T-helper 1 cell treated with Interleukin-12 subunit alpha and Interleukin-12 subunit beta and Interleukin-4 antibody, amounts not matched to agents 30 ng/mL and 1 ng/mL, for 36 hours (primary cell): ENCODE data around the gene PIP5K1A. TPM values are rescaled to one million over a fixed set of nuclear protein-coding genes. Genes with fewer than 3 reads are reported as not detected.
"Not testable (repeated sequence)": the region's sequence is repeated elsewhere in the genome, so short reads cannot be mapped to it uniquely, and the experiment has no call there.

Source experiments
- intact Hi-C: fragments of 100-400 bp; cut with micrococcal nuclease; formaldehyde crosslinking; loops from one replicate; pipeline ENCODE4 v1.15.1; 2024
- total RNA-seq: library from RNA; stranded (reverse); gene quantifications from 2 replicates; pipeline ENCODE4 v1.2.3, GENCODE V29; 2022

The PIP5K1A gene
- total RNA-seq = 72.1 and 74.9 TPM in 2 replicates

- intact Hi-C loops = loop anchor here (1.0 to 2.0 kb wide), 10 partner anchors 8 to 201 kb away; partner anchors contain the start of genes CDC42SE1, PI4KB, PSMB4 and PSMD4
Measured at GRCh38 chr1:151198254-151199127, at the start of gene PIP5K1A. Gene PIP5K1A, plus strand, starts transcription at chr1:151198552. Its CDS starts 445 bp downstream, at chr1:151198997.

- intact Hi-C loops = loop anchor here (1.0 to 5.0 kb wide), 19 partner anchors 9 to 792 kb away; partner anchors contain the start of genes ARNT, CTSS, ENSA and GABPB2
Measured at GRCh38 chr1:151156515-151156819, 41.9 kb upstream of the PIP5K1A start, which contains the start of gene TNFAIP8L2. Gene TNFAIP8L2, plus strand, starts transcription at chr1:151156649. Its CDS starts 2,049 bp downstream, at chr1:151158698.

GRCh38 chr1:151157067-151157531, 41.3 kb upstream of the PIP5K1A start:
- intact Hi-C loops = loop anchor here (2.0 to 5.0 kb wide), 11 partner anchors 26 to 792 kb away; partner anchors contain the start of genes ARNT, CTSS, ENSA and PIP5K1A

- intact Hi-C loops = loop anchor here (5.0 kb wide), 3 partner anchors 281 to 531 kb away; partner anchors contain the start of genes ARNT, CTSS and ENSA
Measured at GRCh38 chr1:151158326-151158725, 40.0 kb upstream of the PIP5K1A start.

- intact Hi-C loops = loop anchor here (5.0 kb wide), 3 partner anchors 282 to 532 kb away; partner anchors contain the start of genes ARNT, CTSS and ENSA
Measured at GRCh38 chr1:151158751-151159251, 39.6 kb upstream of the PIP5K1A start.

- intact Hi-C loops = loop anchor here (5.0 kb wide), 3 partner anchors 282 to 532 kb away; partner anchors contain the start of genes ARNT, CTSS and ENSA
Measured at GRCh38 chr1:151159373-151159772, 39.0 kb upstream of the PIP5K1A start.

GRCh38 chr1:151164732-151165280, 33.5 kb upstream of the PIP5K1A start:
- intact Hi-C loops = loop anchor here (1.0 to 10.0 kb wide), 12 partner anchors 9 to 930 kb away; partner anchors contain the start of genes ANP32E, APH1A, CDC42SE1 and PRUNE1

GRCh38 chr1:151165281-151165737, 33.0 kb upstream of the PIP5K1A start:
- intact Hi-C loops = loop anchor here (1.0 to 10.0 kb wide), 12 partner anchors 9 to 931 kb away; partner anchors contain the start of genes ANP32E, APH1A, CDC42SE1 and PRUNE1

- intact Hi-C loops = loop anchor here (1.0 to 10.0 kb wide), 17 partner anchors 10 to 931 kb away; partner anchors contain the start of genes ANP32E, APH1A, CDC42SE1 and GABPB2
Measured at GRCh38 chr1:151165738-151166504, 32.4 kb upstream of the PIP5K1A start, which contains the start of the genes LYSMD1 and SCNM1. Gene LYSMD1, minus strand, starts transcription at chr1:151165902. Its CDS starts 644 bp downstream, at chr1:151165258. Gene SCNM1, plus strand, starts transcription at chr1:151166144. Its CDS starts 9 bp downstream, at chr1:151166153.

- intact Hi-C loops = loop anchor here (1.0 to 10.0 kb wide), 8 partner anchors 24 to 932 kb away; partner anchors contain the start of genes ANP32E, GABPB2, PIP5K1A and SNX27
Measured at GRCh38 chr1:151166505-151166956, 31.8 kb upstream of the PIP5K1A start.

GRCh38 chr1:151167116-151167515, 31.2 kb upstream of the PIP5K1A start:
- intact Hi-C loops = loop anchor here (10.0 kb wide), 3 partner anchors 378 to 932 kb away; partner anchors contain the start of genes ANP32E, SNX27 and TUFT1

- intact Hi-C loops = no loop called here
Measured at GRCh38 chr1:151171190-151171589, 27.2 kb upstream of the PIP5K1A start.

- intact Hi-C loops = no loop called here
Measured at GRCh38 chr1:151175041-151175741, 23.2 kb upstream of the PIP5K1A start.

GRCh38 chr1:151175863-151176262, 22.5 kb upstream of the PIP5K1A start, which contains the start of gene TMOD4:
Gene TMOD4, minus strand, starts transcription at chr1:151175981. Its CDS starts 1,106 bp downstream, at chr1:151174875.
- intact Hi-C loops = no loop called here

GRCh38 chr1:151176514-151177045, 21.8 kb upstream of the PIP5K1A start:
- intact Hi-C loops = no loop called here

GRCh38 chr1:151184211-151184610, 14.1 kb upstream of the PIP5K1A start:
- intact Hi-C loops = no loop called here

GRCh38 chr1:151187205-151187604, 11.1 kb upstream of the PIP5K1A start:
- intact Hi-C loops = no loop called here

- intact Hi-C loops = not testable (repeated sequence)
Measured at GRCh38 chr1:151188667-151189066, 9.7 kb upstream of the PIP5K1A start.
